Left colon (tissue), 2 donors: ENCODE results near the gene NDUFS1. TPM values are rescaled to one million over a fixed set of nuclear protein-coding genes. Genes with fewer than 3 reads are reported as not detected.
"Not testable (repeated sequence)": the region's sequence is repeated elsewhere in the genome, so short reads cannot be mapped to it uniquely, and the experiment has no call there.

Experiments
- ATAC-seq: fragments of 200-7000 bp; cut with Tn5 transposase; one replicate; pipeline ENCODE4 v1.9.1; 2020; ENCODE audit warnings: mild to moderate bottlenecking, moderate library complexity
- DNase-seq, 2 donors: peaks; one replicate each; pipeline ENCODE4 v3.0.0-alpha.2; 2020
- intact Hi-C, 2 donors: fragments of 100-400 bp; cut with DNase I in 1 of 2; cut with micrococcal nuclease in 1 of 2; formaldehyde crosslinking; loops; one replicate each; pipeline versions ENCODE4 v1.11.2 to v1.14.0; 2022; cut with DNase I, micrococcal nuclease
- long read RNA-seq: library from polyadenylated mRNA; unstranded; transcript quantifications from one replicate; pipeline ENCODE4 v2.0.0, GENCODE V29; 2021
- total RNA-seq, 2 donors: library from RNA; stranded (reverse); fragmentation: NEBNext Ultra II Directional; extraction: Animal tissue kit (Norgen Biotek cat#: 25700); gene quantifications; one replicate each; pipeline ENCODE4 v1.2.1, GENCODE V29; 2021
- donor health status: DM: no; HTN: no; CAD: no.
- donor health status: DM: yes; HTN: yes; CAD: no.

The NDUFS1 gene
- 100 to 1,000 TPM; 169 to 190 TPM for total RNA-seq
- long read RNA-seq, full-length matches to known transcripts: 167 of 200 reads
- long read RNA-seq, partial matches to known transcripts: 12 of 200 reads
- long read RNA-seq, other reads (novel, unspliced or antisense): 21 of 200 reads

DNA sequence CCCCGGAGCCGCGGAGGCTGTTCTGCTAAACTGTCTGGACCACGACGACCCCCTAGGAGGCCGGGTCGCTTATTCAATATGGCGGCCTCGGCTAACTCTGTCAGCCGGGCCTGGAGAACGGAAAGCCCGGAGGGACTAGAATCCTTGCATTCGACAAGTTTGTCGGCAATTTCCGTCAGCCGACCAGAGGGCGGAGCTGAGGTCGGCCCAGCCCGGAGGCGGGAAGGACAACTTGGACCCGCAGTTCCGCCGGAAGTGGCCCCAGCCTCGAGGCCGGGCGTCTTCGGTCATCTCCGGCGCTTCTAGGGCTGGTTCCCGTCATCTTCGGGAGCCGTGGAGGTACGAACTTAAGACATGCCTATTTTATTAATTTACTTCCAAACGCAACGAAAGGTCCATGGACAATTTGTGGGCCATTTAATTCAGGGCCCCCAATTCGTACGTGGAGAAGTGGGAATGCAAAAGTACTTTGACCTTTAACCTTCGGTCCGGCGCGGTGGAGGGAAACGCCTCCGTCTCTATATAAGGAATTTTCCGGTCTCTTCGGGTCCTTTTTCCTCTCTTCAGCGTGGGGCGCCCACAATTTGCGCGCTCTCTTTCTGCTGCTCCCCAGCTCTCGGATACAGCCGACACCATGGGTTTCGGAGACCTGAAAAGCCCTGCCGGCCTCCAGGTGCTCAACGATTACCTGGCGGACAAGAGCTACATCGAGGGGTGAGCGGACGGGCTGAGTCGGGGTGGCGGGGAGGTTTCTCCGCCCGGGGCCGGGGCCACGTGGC, at the start of gene NDUFS1, which contains the start of gene EEF1B2:
Gene NDUFS1, minus strand, starts transcription at position 99 of the 779 bp plus-strand sequence. CDS start 5,766 bp downstream, outside the sequence.
Gene EEF1B2, plus strand, starts transcription at position 550 of the 779 bp plus-strand sequence. Its CDS starts 85 bp downstream, at position 635.
- ATAC-seq (peak; percentile 91), DNase-seq (peak; percentile 96 to 97)
- intact Hi-C loops: loop anchor here in 1 of 2 donors (10.0 kb wide), 1 partner anchor 65 kb away; no protein-coding TSS in a partner anchor

DNA sequence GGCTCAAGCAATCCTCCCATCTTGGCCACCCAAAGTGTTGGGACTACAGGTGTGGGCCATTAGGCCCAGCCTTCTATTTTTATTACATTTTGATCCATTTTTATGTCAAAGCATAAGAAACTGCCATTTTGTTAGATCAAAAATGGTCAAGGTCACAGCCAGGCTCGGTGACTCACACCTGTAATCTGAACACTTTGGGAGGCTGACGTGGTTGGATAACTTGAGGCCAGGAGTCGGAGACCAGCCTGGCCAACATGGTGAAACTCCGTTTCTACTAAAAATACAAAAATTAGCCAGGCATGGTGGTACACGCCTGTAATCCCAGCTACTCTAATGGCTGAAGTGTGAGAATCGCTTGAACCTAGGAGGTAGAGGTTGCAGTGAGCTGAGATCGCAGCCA, 49.7 kb upstream of the NDUFS1 start:
- intact Hi-C loops: no loop called here
- no peak for ATAC-seq
- DNase-seq: no peak

DNA sequence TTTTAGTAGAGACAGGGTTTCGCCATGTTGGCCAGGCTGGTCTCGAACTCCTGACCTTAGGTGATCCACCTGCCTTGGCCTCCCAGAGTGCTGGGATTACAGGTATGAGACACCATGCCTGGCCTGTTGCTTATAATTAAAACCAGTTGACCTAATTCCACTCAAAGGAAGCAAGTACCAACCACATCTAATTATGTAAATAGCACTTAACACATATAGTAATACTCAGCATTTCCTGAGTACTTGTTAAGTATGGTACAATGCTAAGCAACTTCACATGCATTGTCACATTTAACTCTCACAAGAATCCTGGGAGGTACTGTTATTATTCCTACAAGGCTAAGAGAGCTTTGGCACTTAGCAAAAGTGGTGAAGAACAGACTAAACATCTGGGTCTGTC, 48.1 kb upstream of the NDUFS1 start:
- DNase-seq, intact Hi-C loops: not testable (repeated sequence)

DNA sequence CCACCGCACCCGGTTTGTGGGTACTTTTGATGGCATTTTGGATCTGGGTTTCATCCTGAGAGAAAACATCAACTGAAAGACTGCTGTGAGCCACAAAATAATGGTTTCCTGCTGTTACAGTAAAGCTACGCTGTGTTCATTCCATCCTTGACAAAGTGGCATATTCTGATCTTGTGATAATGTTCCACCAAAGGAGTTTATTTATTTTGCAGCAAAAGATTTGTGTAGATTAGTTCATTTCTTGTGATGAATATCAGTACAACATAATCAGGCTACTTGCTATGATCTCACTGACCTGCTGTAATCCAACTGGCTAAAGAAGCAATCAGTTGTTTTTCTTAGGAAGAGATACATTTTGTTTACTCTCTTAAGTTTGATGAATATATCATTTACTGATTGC, 45.5 kb upstream of the NDUFS1 start:
- intact Hi-C loops: no loop called here
- ATAC-seq: no peak
- no peak for DNase-seq

More for the DNA sequence above, 48.1 kb upstream of the NDUFS1 start:
- ATAC-seq: not testable (repeated sequence)

DNA sequence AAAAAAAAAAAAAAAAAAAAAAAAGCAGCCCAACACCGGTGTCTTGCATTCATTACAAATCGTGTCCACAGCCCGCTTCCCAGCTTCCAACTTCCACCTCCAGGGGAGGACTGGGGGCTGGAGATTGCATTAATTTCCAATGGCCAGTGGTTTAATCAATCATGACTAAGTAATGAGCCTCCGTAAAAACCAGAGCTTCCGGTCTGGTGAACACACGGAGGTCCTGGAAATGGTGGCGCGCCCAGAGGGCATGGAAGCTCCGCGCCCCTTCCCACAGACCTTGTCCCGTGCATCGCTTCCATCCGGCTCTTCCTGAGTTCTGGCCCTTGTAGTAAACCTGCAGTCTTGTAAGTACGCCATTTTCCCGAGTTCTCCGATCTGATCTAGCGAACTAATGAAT, 44.1 kb upstream of the NDUFS1 start:
- intact Hi-C loops: no loop called here
- DNase-seq: no peak

DNA sequence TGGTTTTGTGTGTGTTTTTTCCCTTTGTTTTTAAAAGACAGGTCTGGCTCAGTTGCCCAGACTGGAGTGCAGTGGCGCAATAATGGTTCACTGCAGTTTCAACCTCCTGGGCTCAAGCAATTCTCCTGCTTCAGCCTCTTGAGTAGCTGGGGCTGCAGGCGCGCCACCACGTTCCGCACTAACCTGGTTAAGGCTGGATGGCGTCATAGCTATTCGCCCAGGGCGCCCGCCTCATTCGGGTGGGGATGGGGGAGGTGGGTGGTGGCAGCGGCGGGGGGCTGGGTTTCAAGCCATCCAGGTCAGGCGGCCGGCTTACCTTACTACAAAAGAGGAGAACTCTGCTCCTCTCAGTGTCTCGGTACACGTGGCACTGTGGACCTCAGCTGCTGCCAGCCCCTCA, 43.2 kb upstream of the NDUFS1 start:
- ATAC-seq (no peak), DNase-seq (no peak)
- intact Hi-C loops: no loop called here

More for the DNA sequence above, 44.1 kb upstream of the NDUFS1 start:
- ATAC-seq: no peak

DNA sequence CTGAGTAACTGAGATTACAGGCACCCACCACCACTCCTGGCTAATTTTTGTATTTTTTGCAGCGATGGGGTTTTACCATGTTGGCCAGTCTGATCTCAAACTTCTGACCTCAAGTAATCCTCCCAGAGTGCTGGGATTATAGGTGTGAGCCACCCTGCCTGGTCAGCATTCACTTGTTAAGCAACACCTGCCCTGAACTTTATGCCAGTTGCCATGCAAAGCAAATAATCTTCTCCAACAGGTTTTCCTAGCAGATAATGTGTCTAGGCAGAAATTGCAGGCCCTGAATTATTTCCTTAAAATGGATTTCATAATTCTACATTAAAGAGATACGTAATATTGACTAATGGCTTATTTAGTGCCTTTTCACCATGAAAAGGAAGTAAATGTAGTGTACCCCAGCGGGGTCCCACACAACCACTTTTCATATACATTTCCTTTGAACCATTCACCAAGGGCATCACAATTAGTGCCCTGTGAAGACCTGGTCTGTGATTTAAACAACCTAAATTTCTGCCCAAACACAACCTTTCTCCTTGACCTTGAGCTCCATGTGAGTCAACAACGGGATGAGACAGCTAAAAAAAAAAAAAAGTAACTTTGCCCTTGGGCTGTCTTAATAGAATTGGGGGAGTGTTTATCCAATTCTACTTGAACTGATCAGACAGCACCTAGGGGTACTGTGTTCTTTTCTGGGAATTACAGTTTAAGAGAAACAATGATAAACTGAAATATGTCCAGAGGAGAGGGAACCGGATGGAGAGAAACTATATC, 42.0 kb upstream of the NDUFS1 start:
- DNase-seq: no peak
- intact Hi-C loops: no loop called here
- no peak for ATAC-seq

DNA sequence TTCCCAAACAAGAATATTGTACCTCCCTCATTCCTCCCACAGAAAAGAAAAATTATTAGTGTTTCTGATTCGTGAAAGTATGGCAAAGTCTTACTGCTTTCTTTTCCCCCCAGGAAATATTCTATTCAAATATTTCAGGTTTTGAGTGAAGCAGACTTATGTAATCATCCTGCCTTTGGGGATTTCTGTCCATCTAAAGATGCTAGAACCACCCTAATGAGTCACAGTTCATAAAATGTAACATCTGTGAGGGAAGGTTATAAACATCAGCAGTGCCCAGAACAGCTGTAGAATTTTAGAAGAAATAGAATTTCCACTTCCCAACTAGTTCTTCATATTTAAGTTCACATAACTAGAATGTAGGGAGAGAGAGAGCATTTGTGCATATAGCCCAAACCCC, 39.4 kb upstream of the NDUFS1 start:
- DNase-seq (no peak), ATAC-seq (no peak)
- intact Hi-C loops: no loop called here

DNA sequence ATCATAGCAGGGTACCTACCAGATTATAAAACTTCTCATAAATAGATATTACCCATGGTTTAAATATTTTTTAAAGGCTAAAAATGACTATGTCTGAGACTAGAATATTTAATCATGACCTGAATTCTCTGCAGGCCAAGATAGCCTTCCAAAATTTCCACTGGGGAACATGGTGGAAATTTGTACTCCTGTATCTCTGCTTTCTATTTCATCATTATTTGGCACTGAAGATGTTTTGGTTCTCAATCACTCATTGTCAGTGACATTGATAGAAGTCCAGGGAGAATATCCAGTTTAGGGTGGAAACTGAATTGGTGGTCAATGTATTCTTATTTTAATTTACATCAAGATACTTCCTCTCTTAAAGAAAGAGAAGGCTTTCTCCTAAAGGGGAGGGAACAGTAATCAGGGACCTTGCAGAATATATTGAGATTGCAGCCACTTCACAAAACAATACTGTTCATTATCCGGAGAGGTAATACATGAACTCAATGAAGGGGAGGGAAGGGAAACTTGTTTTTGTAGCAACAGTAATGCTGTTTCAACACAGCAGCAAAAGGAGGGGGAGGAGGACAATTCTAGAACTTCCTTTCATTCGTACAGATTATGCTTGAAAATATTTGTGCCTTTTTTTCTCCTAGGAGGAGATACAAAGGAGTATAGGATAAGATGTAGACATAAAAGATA, 34.6 kb upstream of the NDUFS1 start:
- intact Hi-C loops: no loop called here
- ATAC-seq: no peak
- DNase-seq: no peak

DNA sequence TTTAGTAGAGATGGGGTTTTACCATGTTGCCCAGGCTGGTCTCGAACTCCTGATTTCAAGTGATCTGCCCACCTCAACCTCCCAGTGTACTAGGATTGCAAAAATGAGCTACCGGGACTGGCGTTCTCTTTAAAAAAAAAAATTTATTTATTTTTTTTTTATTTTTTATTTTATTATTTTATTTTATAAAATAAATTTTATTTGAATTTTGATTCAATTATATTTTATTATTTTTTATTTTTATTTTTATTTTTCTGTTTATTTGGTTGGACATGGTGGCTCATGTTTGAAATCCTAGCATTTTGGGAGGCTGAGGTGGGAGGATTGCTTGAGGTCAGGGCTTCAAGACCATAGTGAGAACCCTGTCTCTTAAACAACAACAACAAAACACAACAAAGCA, 32.9 kb upstream of the NDUFS1 start:
- intact Hi-C loops: no loop called here
- ATAC-seq (no peak), DNase-seq (no peak)

DNA sequence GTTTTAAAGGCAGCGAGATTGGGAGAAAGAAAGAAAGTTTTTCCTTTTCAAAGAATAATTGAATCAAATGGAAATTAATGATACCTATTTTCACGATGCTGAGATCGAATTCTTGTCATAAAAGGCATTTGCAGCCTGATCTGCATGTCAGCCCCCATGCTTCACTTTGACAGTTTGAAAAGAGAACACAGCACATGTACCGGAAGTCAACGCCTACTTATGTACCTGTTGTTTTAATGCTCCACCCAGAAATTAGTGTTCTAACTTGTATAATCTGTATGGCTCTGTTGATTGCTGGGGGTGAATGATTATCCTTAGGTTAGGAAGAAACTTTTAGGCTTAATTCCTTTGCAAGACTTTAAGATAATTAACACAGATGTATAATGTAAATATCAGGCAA, 31.4 kb upstream of the NDUFS1 start:
- DNase-seq: no peak
- no peak for ATAC-seq
- intact Hi-C loops: no loop called here

DNA sequence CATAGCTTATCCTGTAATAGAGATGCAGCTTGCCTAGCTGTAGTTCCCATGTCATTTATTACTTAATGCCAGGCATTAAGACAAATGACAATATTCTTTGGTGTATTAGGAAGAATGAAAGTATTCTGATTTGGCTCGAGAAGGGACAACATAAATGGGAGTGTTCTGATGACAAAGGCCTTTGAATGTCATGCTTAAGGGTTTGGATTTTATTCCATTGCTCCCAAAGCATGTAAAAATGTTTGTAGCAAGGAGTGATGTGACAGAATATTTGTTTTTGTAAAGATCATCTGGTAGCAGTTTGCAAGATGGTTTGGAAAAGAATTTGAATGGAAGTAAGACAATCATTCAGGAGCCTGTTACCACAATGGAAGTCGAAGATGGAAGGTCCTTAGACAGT, 30.9 kb upstream of the NDUFS1 start:
- no peak for ATAC-seq
- intact Hi-C loops: no loop called here
- DNase-seq: no peak

DNA sequence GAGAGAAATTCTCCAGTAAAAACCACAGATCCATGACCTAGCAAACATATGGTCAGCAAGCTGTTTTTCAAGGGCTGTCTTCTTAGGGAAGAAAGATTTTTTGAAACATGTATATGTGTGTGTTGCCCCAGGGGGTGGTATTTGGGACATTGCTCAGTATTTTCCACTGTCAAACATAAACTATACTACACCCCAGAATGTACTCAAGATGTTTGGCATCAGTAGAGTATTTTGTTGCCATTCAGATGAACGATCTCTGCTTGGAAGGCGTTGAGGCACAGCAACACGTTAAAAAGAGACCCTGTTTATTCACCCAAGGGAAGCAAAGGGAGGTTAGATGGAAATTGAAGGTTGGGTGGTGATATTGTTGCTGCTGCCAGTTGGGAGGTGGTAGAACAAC, 30.4 kb upstream of the NDUFS1 start:
- DNase-seq: no peak
- no peak for ATAC-seq
- intact Hi-C loops: no loop called here

DNA sequence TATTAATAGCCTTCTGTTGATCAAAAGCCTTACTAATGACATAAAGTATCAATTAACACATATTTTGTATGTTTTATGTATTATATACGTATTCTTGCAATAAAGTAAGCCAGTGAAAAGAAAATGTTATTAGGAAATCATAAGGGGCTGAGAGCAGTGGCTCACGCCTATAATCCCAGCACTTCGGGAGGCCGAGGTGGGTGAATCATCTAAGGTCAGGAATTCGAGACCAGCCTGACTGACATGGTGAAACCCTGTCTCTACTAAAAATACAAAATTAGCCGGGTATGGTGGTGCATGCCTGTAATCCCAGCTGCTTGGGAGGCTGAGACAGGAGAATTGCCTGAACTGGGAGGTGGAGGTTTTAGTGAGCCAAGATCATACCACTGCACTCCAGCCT, 22.3 kb upstream of the NDUFS1 start:
- DNase-seq, intact Hi-C loops, ATAC-seq: not testable (repeated sequence)

DNA sequence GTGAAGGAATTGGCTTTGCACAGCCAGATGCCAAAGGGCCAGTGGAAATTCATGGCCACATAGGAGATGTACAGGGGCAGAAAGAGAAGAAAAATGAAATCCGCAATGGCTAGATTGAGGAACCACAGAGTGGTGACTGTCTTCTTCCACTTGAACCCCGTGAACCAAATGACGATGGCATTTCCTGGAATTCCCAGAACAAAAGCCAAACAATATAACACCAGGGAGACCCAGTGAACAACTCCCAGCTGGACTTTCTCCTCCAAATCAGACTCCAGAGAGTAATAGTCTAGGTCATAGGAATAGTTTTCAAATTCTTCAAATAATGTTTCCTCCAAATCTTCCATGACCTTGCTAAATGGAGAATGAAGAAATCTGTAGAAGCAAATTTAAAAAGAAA, 17.7 kb upstream of the NDUFS1 start:
- intact Hi-C loops: no loop called here
- DNase-seq (no peak), ATAC-seq (no peak)

DNA sequence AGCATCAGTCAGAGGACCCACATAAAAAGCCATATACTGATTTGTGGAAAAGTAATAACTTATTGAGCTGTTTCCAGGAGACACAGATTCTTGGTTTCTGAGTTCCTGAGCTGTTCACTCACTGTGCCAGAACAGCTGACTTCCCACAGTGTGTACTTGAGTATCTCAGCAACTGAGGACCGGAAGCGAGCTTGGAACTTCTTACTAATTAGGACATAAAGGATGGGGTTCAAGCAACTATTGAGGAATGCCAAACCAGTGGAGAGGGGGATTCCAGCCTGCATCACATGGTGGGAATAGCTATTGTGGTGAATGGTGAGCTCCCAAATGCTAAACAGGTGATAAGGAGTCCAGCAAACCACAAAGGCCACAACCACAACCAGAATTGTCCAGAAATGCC, 16.9 kb upstream of the NDUFS1 start:
- no peak for ATAC-seq
- no peak for DNase-seq
- intact Hi-C loops: no loop called here

DNA sequence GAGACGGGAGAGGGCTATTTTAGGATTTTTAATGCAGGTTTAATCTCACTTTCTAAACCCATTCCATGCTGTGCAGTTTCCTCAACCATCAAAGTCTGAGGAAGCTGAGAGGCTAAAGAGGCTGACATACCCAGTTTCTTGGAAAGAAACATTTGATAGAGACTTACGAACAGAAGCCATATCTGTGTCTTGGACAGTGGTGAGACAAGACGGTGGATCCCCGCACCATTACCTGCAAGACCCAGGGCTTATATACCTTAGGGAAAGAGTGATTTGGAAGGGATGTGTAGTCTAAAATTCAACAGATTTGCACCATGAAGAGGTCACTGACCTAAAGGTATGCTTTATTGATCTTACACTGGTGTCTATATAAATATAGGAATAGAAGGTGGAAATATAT, 13.9 kb upstream of the NDUFS1 start:
- DNase-seq: no peak
- intact Hi-C loops: no loop called here
- no peak for ATAC-seq

DNA sequence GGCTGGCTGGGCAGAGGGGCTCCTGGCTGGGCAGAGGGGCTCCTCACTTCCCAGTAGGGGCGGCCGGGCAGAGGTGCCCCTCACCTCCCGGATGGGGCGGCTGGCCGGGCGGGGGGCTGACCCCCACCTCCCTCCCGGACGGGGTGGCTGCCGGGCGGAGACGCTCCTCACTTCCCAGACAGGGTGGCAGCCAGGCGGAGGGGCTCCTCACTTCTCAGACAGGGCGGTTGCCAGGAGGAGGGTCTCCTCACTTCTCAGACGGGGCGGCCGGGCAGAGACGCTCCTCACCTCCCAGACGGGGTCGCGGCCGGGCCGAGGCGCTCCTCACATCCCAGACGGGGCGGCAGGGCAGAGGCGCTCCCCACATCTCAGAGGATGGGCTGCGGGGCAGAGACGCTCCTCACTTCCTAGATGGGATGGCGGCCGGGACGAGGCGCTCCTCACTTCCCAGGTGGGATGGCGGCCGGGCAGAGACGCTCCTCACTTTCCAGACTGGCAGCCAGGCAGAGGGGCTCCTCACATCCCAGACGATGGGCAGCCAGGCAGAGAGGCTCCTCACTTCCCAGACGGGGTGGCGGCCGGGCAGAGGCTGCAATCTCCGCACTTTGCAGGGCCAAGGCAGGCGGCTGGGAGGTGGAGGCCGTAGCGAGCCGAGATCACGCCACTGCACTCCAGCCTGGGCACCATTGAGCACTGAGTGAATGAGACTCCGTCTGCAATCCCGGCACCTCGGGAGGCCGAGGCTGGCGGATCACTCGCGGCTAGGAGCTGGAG, 12.6 kb upstream of the NDUFS1 start:
- ATAC-seq, DNase-seq, intact Hi-C loops: not testable (repeated sequence)
